GM21825 (cell line): ENCODE results near the gene HDHD3.
"Not testable (repeated sequence)": the region's sequence is repeated elsewhere in the genome, so short reads cannot be mapped to it uniquely, and the experiment has no call there.

Experiments used
- ATAC-seq: cut with Tn5 transposase; IDR thresholded peaks from one replicate; pipeline ENCODE4 v1.9.1; 2021; ENCODE audit warnings: mild to moderate bottlenecking, moderate library complexity; ENCODE audit not compliant: unreplicated experiment

HDHD3 gene

GRCh38 chr9:113390192-113390960 is 13.6 kb upstream of the HDHD3 start:
- no peak for ATAC-seq

- ATAC-seq = no peak
Measured at GRCh38 chr9:113389451-113389850, 12.7 kb upstream of the HDHD3 start.

- no peak for ATAC-seq
Measured at GRCh38 chr9:113388833-113389232, 12.0 kb upstream of the HDHD3 start.

- ATAC-seq = no peak
Measured at GRCh38 chr9:113387560-113388230, 10.9 kb upstream of the HDHD3 start.

- ATAC-seq = no peak
Measured at GRCh38 chr9:113386571-113387393, 10.0 kb upstream of the HDHD3 start.

GRCh38 chr9:113381909-113382411 is 5.2 kb upstream of the HDHD3 start:
- ATAC-seq = no peak

GRCh38 chr9:113381441-113381840 is 4.7 kb upstream of the HDHD3 start:
- ATAC-seq = not testable (repeated sequence)

- ATAC-seq = peak; percentile 71
Measured at GRCh38 chr9:113380869-113381378, 4.1 kb upstream of the HDHD3 start.

- ATAC-seq = not testable (repeated sequence)
Measured at GRCh38 chr9:113379829-113380210, 3.0 kb upstream of the HDHD3 start.

- not testable (repeated sequence) for ATAC-seq
Measured at GRCh38 chr9:113379094-113379828, 2.5 kb upstream of the HDHD3 start.

- no peak for ATAC-seq
Measured at GRCh38 chr9:113375057-113376023, 1.4 kb downstream of the HDHD3 start.

- ATAC-seq = no peak
Measured at GRCh38 chr9:113373676-113374392, 3.0 kb downstream of the HDHD3 start.

- no peak for ATAC-seq
Measured at GRCh38 chr9:113373256-113373655, 3.5 kb downstream of the HDHD3 start.

GRCh38 chr9:113372059-113372458 is 4.7 kb downstream of the HDHD3 start:
- no peak for ATAC-seq

- no peak for ATAC-seq
Measured at GRCh38 chr9:113370806-113371325, 5.9 kb downstream of the HDHD3 start.

- ATAC-seq = no peak
Measured at GRCh38 chr9:113369855-113370140, 7.0 kb downstream of the HDHD3 start.

GRCh38 chr9:113368982-113369854 is 7.6 kb downstream of the HDHD3 start:
- no peak for ATAC-seq
